ENCODE data around the gene PTPN14.
A peak's percentile ranks its signal among the peaks of the same experiment; 100 is the strongest.

Gene PTPN14

DNA sequence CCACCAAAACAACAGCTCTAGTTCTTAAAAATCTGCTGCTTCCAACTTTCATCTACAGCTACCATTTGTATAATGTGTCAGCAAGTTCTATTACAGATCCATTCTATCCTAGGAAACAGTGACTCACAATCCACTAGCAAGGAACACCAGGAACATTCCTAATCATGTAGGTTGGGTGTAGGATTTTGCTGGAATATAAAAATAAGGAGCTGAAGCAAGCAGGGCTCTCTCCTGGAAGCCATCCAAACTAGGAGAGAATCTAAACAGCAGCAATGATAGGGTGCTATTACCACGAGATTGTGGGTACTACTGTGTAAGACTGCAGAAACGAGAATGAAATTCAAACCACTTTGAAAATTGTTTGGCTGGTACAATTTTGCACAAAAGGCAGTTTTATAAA lies 135.0 kb downstream of the PTPN14 start:
- Histone ChIP-seq H3F3A (ENCODE audit: insufficient read depth, low read length) (0 out of 2 replicates have a peak, but pooled peaks cover 3% of the 10 kb centered on the region), H3K4me1 (ENCODE audit: low read length) (peaks cover 23% of the 10 kb centered on the region), H3K79me2 (ENCODE audit: low read length) (no peaks in the 10 kb centered on the region)

DNA sequence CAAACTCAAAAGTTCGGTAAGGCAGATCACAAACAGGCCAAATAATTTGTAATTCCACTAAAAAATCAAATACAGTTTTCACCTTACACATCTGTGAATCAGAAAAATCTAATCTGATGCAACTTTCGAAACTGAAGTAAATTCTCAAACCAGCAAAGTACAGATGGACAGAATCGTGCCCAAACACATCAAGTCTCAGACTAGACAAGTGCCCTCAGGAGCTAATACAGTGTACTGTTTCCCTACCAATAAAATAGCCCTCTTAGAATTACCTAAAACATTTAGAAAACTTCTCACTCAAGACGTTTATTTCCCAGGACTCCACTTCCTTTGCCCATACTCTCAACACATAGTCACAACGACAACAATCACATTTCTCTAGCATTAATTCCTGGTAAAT lies 136.3 kb downstream of the PTPN14 start:
- no peaks in the 10 kb centered on the region for H3K9me2 ChIP-seq (replicated peaks; ENCODE audit: insufficient read depth, low read length)
- H3K9me3 ChIP-seq (replicated peaks; ENCODE audit: insufficient read depth, low read length), result no peaks in the 10 kb centered on the region
- H3K27ac ChIP-seq (ENCODE audit: low read length), result peak overlapping the region; percentile 11; the same call in 1 of the 2 replicates
- 0 out of 2 replicates have a peak, but pooled peaks cover 3% of the 10 kb centered on the region for H3F3A ChIP-seq (ENCODE audit: insufficient read depth, low read length)
- H3K4me2 ChIP-seq (ENCODE audit: low read depth, low read length), result peak overlapping the region; percentile 1; the same call in 1 of the 2 replicates
- no peaks in the 10 kb centered on the region for H3K36me3 ChIP-seq (replicated peaks; ENCODE audit: insufficient read depth, low read length)
- TF ChIP-seq EZH2phosphoT487 (IDR thresholded peaks at IDR 0.05; ENCODE audit: low read length) (no peak), EZH2 (optimal IDR thresholded peaks at IDR 0.05; ENCODE audit: low read depth, low read length) (no peak)
- TF ChIP-seq, protein P1, sequence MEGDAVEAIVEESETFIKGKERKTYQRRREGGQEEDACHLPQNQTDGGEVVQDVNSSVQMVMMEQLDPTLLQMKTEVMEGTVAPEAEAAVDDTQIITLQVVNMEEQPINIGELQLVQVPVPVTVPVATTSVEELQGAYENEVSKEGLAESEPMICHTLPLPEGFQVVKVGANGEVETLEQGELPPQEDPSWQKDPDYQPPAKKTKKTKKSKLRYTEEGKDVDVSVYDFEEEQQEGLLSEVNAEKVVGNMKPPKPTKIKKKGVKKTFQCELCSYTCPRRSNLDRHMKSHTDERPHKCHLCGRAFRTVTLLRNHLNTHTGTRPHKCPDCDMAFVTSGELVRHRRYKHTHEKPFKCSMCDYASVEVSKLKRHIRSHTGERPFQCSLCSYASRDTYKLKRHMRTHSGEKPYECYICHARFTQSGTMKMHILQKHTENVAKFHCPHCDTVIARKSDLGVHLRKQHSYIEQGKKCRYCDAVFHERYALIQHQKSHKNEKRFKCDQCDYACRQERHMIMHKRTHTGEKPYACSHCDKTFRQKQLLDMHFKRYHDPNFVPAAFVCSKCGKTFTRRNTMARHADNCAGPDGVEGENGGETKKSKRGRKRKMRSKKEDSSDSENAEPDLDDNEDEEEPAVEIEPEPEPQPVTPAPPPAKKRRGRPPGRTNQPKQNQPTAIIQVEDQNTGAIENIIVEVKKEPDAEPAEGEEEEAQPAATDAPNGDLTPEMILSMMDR (IDR thresholded peaks at IDR 0.05; ENCODE audit: low read length), result no peak
- H3K27me3 ChIP-seq (replicated peaks; ENCODE audit: insufficient read depth, low read length), result no peaks in the 10 kb centered on the region
- no peak for DNase-seq
- H3K4me3 ChIP-seq (ENCODE audit: low read length), result no peak overlapping the region
- no peak overlapping the region for H3K9ac ChIP-seq (ENCODE audit: low read length)
- H3K4me1 ChIP-seq (ENCODE audit: low read length), result peaks cover 23% of the 10 kb centered on the region
- no peak overlapping the region for H2AFZ ChIP-seq (ENCODE audit: low read length)
- H4K20me1 ChIP-seq (ENCODE audit: insufficient read depth, low read length), result no peaks in the 10 kb centered on the region
- no peaks in the 10 kb centered on the region for H3K79me2 ChIP-seq (ENCODE audit: low read length)

More for the DNA sequence above, 135.0 kb downstream of the PTPN14 start:
- H3K4me3 ChIP-seq (ENCODE audit: low read length), result no peak overlapping the region
- no peak overlapping the region for H3K4me2 ChIP-seq (ENCODE audit: low read depth, low read length)
- no peaks in the 10 kb centered on the region for H3K9me3 ChIP-seq (replicated peaks; ENCODE audit: insufficient read depth, low read length)
- no peaks in the 10 kb centered on the region for H3K36me3 ChIP-seq (replicated peaks; ENCODE audit: insufficient read depth, low read length)
- TF ChIP-seq EZH2phosphoT487 (IDR thresholded peaks at IDR 0.05; ENCODE audit: low read length) (no peak), EZH2 (optimal IDR thresholded peaks at IDR 0.05; ENCODE audit: low read depth, low read length) (no peak)
- TF ChIP-seq, protein P1 (IDR thresholded peaks at IDR 0.05; ENCODE audit: low read length), result no peak
- H3K9me2 ChIP-seq (replicated peaks; ENCODE audit: insufficient read depth, low read length), result no peaks in the 10 kb centered on the region
- H2AFZ ChIP-seq (ENCODE audit: low read length), result no peak overlapping the region
- H3K27me3 ChIP-seq (replicated peaks; ENCODE audit: insufficient read depth, low read length), result no peaks in the 10 kb centered on the region
- no peak overlapping the region for H3K9ac ChIP-seq (ENCODE audit: low read length)
- H3K27ac ChIP-seq (ENCODE audit: low read length), result no peak overlapping the region
- H4K20me1 ChIP-seq (ENCODE audit: insufficient read depth, low read length), result no peaks in the 10 kb centered on the region
- DNase-seq, result no peak

DNA sequence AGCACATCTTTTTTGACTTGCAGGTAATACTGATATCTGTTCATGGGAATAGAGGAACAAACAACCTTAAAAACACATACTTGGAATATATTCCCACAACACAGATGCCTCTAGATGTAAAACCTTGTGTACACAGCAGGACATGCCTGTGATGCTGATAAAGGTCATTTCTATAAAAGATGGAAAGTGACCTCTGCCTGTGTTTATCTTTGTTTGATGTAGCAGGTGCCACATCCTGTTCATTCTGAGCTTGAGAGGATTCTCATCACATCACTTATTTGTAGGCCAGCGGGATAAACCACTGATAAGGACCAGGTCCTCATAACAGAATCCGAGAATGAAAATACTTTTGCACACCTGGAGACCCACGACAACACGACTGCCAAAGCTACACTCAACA lies 136.7 kb downstream of the PTPN14 start:
- Histone ChIP-seq H3K27me3 (replicated peaks; ENCODE audit: insufficient read depth, low read length) (no peaks in the 10 kb centered on the region), H3K4me3 (ENCODE audit: low read length) (no peak overlapping the region), H3K79me2 (ENCODE audit: low read length) (no peaks in the 10 kb centered on the region), H2AFZ (ENCODE audit: low read length) (no peak overlapping the region), H3K36me3 (replicated peaks; ENCODE audit: insufficient read depth, low read length) (no peaks in the 10 kb centered on the region), H4K20me1 (ENCODE audit: insufficient read depth, low read length) (no peaks in the 10 kb centered on the region), H3K4me2 (ENCODE audit: low read depth, low read length) (peak overlapping the region; percentile 1; the same call in 1 of the 2 replicates), H3K9me3 (replicated peaks; ENCODE audit: insufficient read depth, low read length) (no peaks in the 10 kb centered on the region), H3K4me1 (ENCODE audit: low read length) (peaks cover 23% of the 10 kb centered on the region), H3F3A (ENCODE audit: insufficient read depth, low read length) (0 out of 2 replicates have a peak, but pooled peaks cover 3% of the 10 kb centered on the region), H3K27ac (ENCODE audit: low read length) (peak overlapping the region; percentile 11; the same call in 1 of the 2 replicates), H3K9me2 (replicated peaks; ENCODE audit: insufficient read depth, low read length) (no peaks in the 10 kb centered on the region), H3K9ac (ENCODE audit: low read length) (no peak overlapping the region)
- TF ChIP-seq, protein P1 (IDR thresholded peaks at IDR 0.05; ENCODE audit: low read length), result no peak
- TF ChIP-seq EZH2phosphoT487 (IDR thresholded peaks at IDR 0.05; ENCODE audit: low read length) (no peak), EZH2 (optimal IDR thresholded peaks at IDR 0.05; ENCODE audit: low read depth, low read length) (no peak)
- DNase-seq, result peak; percentile 67
